GM19463 (cell line): ENCODE results near the gene GLYATL1B.

Experiments used
- ATAC-seq: cut with Tn5 transposase; IDR thresholded peaks from one replicate; pipeline ENCODE4 v1.9.1; 2021; ENCODE audit warnings: mild to moderate bottlenecking, moderate library complexity; ENCODE audit not compliant: unreplicated experiment

Gene GLYATL1B

GRCh38 chr11:59144096-59144495 lies 58.0 kb downstream of the GLYATL1B start:
- ATAC-seq: no peak
